K562 (cell line): ENCODE data around the gene MBNL2. TPM values are rescaled to one million over a fixed set of nuclear protein-coding genes. Genes with fewer than 3 reads are reported as not detected.

Experiments
- CEBPG ChIP-seq, 3 experiments: fragments of 200-800 bp in 1 of 3; sonication (Bioruptor generic) in 1 of 3; sonication (generic) in 1 of 3; formaldehyde crosslinking in 1 of 3; IDR thresholded peaks in 2 of 3; conservative IDR thresholded peaks in 1 of 3; 2 replicates each; pipeline versions ENCODE4 v1.6.1 to v1.8.0; 2016 to 2022; ENCODE audit warnings: missing compliant biosample characterization in 2 of 3, missing genetic modification characterization in 2 of 3, mild to moderate bottlenecking in 1 of 3, missing genetic modification reagents in 1 of 3
- CHCHD3 ChIP-seq: fragments of 250-450 bp; sonication (Bioruptor Pico); IDR thresholded peaks from 2 replicates; pipeline ENCODE4 v2.1.2; 2022; ENCODE audit warnings: mild to moderate bottlenecking
- EWSR1 ChIP-seq: fragments of 450-650 bp; IDR thresholded peaks from 2 replicates; pipeline ENCODE4 v1.6.1; 2018; ENCODE audit warnings: borderline replicate concordance, mild to moderate bottlenecking, low read depth, moderate library complexity; ENCODE audit not compliant: partially characterized antibody
- GATAD2B ChIP-seq: fragments of 450-650 bp; IDR thresholded peaks from 2 replicates; pipeline ENCODE4 v1.6.1; 2017; ENCODE audit warnings: mild to moderate bottlenecking, borderline replicate concordance
- GTF2E2 ChIP-seq: fragments of 200-800 bp; sonication (Bioruptor generic); IDR thresholded peaks from 2 replicates; pipeline ENCODE4 v1.6.1; 2016; ENCODE audit warnings: missing genetic modification characterization, missing compliant biosample characterization
- HDAC1 ChIP-seq, 2 experiments: fragments of 450-650 bp; IDR thresholded peaks; 2 replicates each; pipeline ENCODE4 v1.6.1; 2016 to 2017; ENCODE audit warnings: inconsistent platforms in 1 of 2, mild to moderate bottlenecking in 1 of 2, moderate library complexity in 1 of 2
- MCM7 ChIP-seq, 2 experiments: fragments of 450-650 bp; IDR thresholded peaks; 2 replicates each; pipeline ENCODE4 v1.6.1; 2016 to 2018
- MEIS2 ChIP-seq: fragments of 450-650 bp; IDR thresholded peaks from 2 replicates; pipeline ENCODE4 v1.6.1; 2014; ENCODE audit warnings: mild to moderate bottlenecking; ENCODE audit not compliant: partially characterized antibody
- MTA3 ChIP-seq: fragments of 450-650 bp; formaldehyde crosslinking; IDR thresholded peaks from 2 replicates; pipeline ENCODE4 v1.6.1; 2017; ENCODE audit warnings: mild to moderate bottlenecking, borderline replicate concordance
- NR4A1 ChIP-seq, 2 experiments: fragments of 250-450 bp in 1 of 2; fragments of 450-650 bp in 1 of 2; sonication (Bioruptor Pico) in 1 of 2; IDR thresholded peaks; 2 replicates each; pipeline versions ENCODE4 v1.4.0 to v1.6.1; 2016 to 2020; ENCODE audit warnings: mild to moderate bottlenecking in 2 of 2, missing compliant biosample characterization in 1 of 2, missing genetic modification characterization in 1 of 2, moderate library complexity in 1 of 2
- RBM17 ChIP-seq: fragments of 200-400 bp; formaldehyde crosslinking; IDR thresholded peaks from 2 replicates; pipeline ENCODE4 v1.6.1; 2017; ENCODE audit warnings: low read depth, mild to moderate bottlenecking, low read length, borderline replicate concordance
- STAT5B ChIP-seq: fragments of 250-450 bp; sonication (Bioruptor Pico); IDR thresholded peaks from 2 replicates; pipeline ENCODE4 v1.8.0; 2021; ENCODE audit warnings: mild to moderate bottlenecking, inconsistent platforms
- TAF15 ChIP-seq: fragments of 200-400 bp; formaldehyde crosslinking; IDR thresholded peaks from 2 replicates; pipeline ENCODE4 v1.6.1; 2017; ENCODE audit warnings: mild to moderate bottlenecking, low read depth, low read length, moderate library complexity
- TBL1XR1 ChIP-seq, 2 experiments: IDR thresholded peaks; 2 replicates each; pipeline ENCODE4 v1.6.1; 2012; ENCODE audit warnings: improper control_type of control experiment in 2 of 2, low read length in 2 of 2, mild to moderate bottlenecking in 1 of 2
- U2AF1 ChIP-seq: fragments of 200-400 bp; formaldehyde crosslinking; optimal IDR thresholded peaks from 2 replicates; pipeline ENCODE3; 2017; ENCODE audit warnings: mild to moderate bottlenecking, low read depth, low read length, moderate library complexity
- ZC3H11A ChIP-seq: IDR thresholded peaks from 2 replicates; pipeline ENCODE4 v1.6.1; 2012; ENCODE audit warnings: low read depth, low read length, improper control_type of control experiment
- ZKSCAN8 ChIP-seq: fragments of 200-800 bp; sonication (Bioruptor generic); IDR thresholded peaks from 2 replicates; pipeline ENCODE4 v1.6.1; 2016; ENCODE audit warnings: missing genetic modification characterization, missing compliant biosample characterization
- ZNF436 ChIP-seq: fragments of 250-450, 450-650 bp; sonication (Bioruptor Pico); formaldehyde crosslinking; IDR thresholded peaks from 2 replicates; pipeline ENCODE4 v1.7.0; 2020; ENCODE audit warnings: mild to moderate bottlenecking
- ZSCAN32 ChIP-seq: fragments of 450-650 bp; formaldehyde crosslinking; IDR thresholded peaks from 2 replicates; pipeline ENCODE4 v1.4.0; 2020; ENCODE audit warnings: mild to moderate bottlenecking, moderate library complexity
- polyA plus RNA-seq, 8 experiments: library from polyadenylated mRNA; depleted of rRNA in 4 of 8; stranded (reverse) in 5 of 8; unstranded in 3 of 8; fragments of >200 nt; fragmentation: Nextera tagmentation in 2 of 8; fragmentation: Illumina TruSeq in 1 of 8; extraction: Ambion mirVana in 2 of 8; extraction: Trizol in 1 of 8; gene quantifications; 2 replicates each; pipeline versions ENCODE4 v1.2.1 to v1.2.3, GENCODE V29; 2011 to 2014; ENCODE audit warnings: inconsistent platforms in 1 of 8, missing spikeins in 1 of 8
- total RNA-seq, 7 experiments: library from RNA; depleted of rRNA in 6 of 7; stranded (reverse); fragments of >200 nt in 6 of 7; fragmentation: Illumina TruSeq in 2 of 7; extraction: Trizol in 2 of 7; gene quantifications; 2 replicates each; pipeline versions ENCODE4 v1.2.1 to v1.2.3, GENCODE V29; 2011 to 2021; ENCODE audit warnings: low replicate concordance in 1 of 7
- TF ChIP-seq, protein P1 (sequence below): fragments of 250-450 bp; sonication (Bioruptor Pico); IDR thresholded peaks from 2 replicates; pipeline ENCODE4 v1.8.0; 2022; ENCODE audit warnings: inconsistent platforms, mild to moderate bottlenecking, moderate library complexity, borderline replicate concordance
- TF ChIP-seq, protein P2 (sequence below): fragments of 450-650 bp; IDR thresholded peaks from 2 replicates; pipeline ENCODE4 v1.6.1; 2016; ENCODE audit warnings: mild to moderate bottlenecking
- TF ChIP-seq, protein P3 (sequence below): fragments of 450-650 bp; IDR thresholded peaks from one replicate; pipeline ENCODE4 v1.6.1; 2018; ENCODE audit warnings: mild to moderate bottlenecking, moderate library complexity; ENCODE audit not compliant: partially characterized antibody

Gene MBNL2
- total and polyA plus RNA-seq, 9 of the 15 experiments (the other 6 are each of a cell fraction or from before 2014, with no cell fraction given) = 7.0 to 24.8 (median 13.8) TPM

DNA sequence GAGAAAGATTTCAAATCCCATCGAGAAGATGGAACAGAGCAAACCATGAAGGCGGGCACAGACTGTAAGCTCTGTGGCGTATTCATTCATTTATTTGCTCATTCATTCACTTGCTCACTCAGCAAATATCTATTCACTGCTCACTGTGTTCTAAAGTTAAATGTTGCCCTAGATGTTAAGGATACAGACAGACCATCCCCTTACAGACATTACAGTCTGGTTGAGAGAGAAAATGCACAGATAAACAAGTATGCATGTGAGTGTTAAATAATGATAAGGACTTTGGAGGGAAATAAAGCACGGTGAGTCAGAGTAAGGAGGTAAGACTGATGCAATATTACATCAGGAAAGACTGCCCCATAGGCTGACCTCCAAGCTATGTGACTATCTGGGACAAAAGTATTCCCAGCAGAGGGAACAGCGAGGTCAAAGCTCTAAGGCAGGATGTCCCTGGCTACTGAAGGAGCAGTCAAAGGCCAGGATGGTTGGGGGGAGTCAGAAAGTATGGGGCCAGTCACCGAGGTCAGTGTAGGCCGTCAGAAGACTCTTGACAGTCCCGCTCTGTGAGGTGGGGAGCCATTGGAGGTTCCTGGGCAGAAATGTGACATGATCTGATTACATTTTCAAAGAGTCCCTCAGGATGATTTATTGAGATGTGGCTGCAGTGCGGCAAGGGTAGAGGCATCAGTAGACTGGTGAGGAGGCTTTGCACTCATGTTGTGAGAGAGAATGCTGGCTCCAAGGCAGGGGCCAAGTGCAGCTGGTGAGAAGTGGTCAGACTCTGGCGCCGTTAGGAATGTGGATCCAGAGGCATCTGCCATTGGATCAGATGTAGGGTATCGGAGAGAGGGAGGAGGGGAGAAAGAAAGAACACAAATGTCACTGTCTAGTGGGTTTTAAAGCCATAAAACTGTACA is 37.9 kb downstream of the MBNL2 start (continued):
- TF ChIP-seq TAF15 = no peak
- TF ChIP-seq ZSCAN32 (CRISPR knock-in tag) = peak; percentile 94
- TF ChIP-seq RBM17 = no peak
- TF ChIP-seq, protein P1, sequence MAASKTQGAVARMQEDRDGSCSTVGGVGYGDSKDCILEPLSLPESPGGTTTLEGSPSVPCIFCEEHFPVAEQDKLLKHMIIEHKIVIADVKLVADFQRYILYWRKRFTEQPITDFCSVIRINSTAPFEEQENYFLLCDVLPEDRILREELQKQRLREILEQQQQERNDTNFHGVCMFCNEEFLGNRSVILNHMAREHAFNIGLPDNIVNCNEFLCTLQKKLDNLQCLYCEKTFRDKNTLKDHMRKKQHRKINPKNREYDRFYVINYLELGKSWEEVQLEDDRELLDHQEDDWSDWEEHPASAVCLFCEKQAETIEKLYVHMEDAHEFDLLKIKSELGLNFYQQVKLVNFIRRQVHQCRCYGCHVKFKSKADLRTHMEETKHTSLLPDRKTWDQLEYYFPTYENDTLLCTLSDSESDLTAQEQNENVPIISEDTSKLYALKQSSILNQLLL (CRISPR knock-in tag) = no peak
- no peak for TF ChIP-seq EWSR1
- no peak for TF ChIP-seq U2AF1
- TF ChIP-seq ZNF436 (CRISPR knock-in tag) = no peak
- TF ChIP-seq, protein P2, sequence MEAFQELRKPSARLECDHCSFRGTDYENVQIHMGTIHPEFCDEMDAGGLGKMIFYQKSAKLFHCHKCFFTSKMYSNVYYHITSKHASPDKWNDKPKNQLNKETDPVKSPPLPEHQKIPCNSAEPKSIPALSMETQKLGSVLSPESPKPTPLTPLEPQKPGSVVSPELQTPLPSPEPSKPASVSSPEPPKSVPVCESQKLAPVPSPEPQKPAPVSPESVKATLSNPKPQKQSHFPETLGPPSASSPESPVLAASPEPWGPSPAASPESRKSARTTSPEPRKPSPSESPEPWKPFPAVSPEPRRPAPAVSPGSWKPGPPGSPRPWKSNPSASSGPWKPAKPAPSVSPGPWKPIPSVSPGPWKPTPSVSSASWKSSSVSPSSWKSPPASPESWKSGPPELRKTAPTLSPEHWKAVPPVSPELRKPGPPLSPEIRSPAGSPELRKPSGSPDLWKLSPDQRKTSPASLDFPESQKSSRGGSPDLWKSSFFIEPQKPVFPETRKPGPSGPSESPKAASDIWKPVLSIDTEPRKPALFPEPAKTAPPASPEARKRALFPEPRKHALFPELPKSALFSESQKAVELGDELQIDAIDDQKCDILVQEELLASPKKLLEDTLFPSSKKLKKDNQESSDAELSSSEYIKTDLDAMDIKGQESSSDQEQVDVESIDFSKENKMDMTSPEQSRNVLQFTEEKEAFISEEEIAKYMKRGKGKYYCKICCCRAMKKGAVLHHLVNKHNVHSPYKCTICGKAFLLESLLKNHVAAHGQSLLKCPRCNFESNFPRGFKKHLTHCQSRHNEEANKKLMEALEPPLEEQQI = no peak
- TF ChIP-seq STAT5B (CRISPR knock-in tag) = no peak
- TF ChIP-seq GTF2E2 (tag) = peak; percentile 70; the same call in 1 of the 2 replicates
- no peak; the same call in 1 of the 2 replicates for TF ChIP-seq ZKSCAN8 (CRISPR knock-in tag)
- TF ChIP-seq CHCHD3 (CRISPR knock-in tag) = no peak
- TF ChIP-seq GATAD2B = 0 out of 2 replicates have a peak, but pooled peaks have one; percentile 24
- TF ChIP-seq CEBPG (CRISPR knock-in tag; IDR thresholded peaks at IDR 0.05) = peak; percentile 100
- peak; percentile 98 to 100 for TF ChIP-seq CEBPG (tag; conservative IDR thresholded peaks at IDR 0.05 in 1 of 2, IDR thresholded peaks at IDR 0.05 in 1 of 2)
- peak in 1 of 2 experiments; percentile 97; a peak in 2 of 4 replicates for TF ChIP-seq TBL1XR1 (IDR thresholded peaks at IDR 0.05; ENCODE audit: low read length in 2 of 2)
- no peak for TF ChIP-seq NR4A1 (CRISPR knock-in tag; IDR thresholded peaks at IDR 0.05)
- TF ChIP-seq NR4A1 (tag; IDR thresholded peaks at IDR 0.05) = peak; percentile 67; the same call in 1 of the 2 replicates
- peak; percentile 98 for TF ChIP-seq MEIS2
- TF ChIP-seq ZC3H11A = no peak
- TF ChIP-seq HDAC1 (IDR thresholded peaks at IDR 0.05) = peak in 1 of 2 experiments; percentile 86; a peak in 2 of 4 replicates
- TF ChIP-seq, protein P3, sequence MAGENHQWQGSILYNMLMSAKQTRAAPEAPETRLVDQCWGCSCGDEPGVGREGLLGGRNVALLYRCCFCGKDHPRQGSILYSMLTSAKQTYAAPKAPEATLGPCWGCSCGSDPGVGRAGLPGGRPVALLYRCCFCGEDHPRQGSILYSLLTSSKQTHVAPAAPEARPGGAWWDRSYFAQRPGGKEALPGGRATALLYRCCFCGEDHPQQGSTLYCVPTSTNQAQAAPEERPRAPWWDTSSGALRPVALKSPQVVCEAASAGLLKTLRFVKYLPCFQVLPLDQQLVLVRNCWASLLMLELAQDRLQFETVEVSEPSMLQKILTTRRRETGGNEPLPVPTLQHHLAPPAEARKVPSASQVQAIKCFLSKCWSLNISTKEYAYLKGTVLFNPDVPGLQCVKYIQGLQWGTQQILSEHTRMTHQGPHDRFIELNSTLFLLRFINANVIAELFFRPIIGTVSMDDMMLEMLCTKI = no peak
- TF ChIP-seq MTA3 = peak; percentile 75; the same call in 1 of the 2 replicates
- no peak for TF ChIP-seq MCM7 (IDR thresholded peaks at IDR 0.05)
